GM12878 (cell line): Measurements from ENCODE around the gene IER2. TPM values are rescaled to one million over a fixed set of nuclear protein-coding genes. Genes with fewer than 3 reads are reported as not detected.
"Not testable (repeated sequence)": the region's sequence is repeated elsewhere in the genome, so short reads cannot be mapped to it uniquely, and the experiment has no call there.

ENCODE experiments used
- ATAC-seq: fragments of 200-7000 bp; cut with Tn5 transposase; 3 replicates; pipeline ENCODE4 v1.9.1; 2020; ENCODE audit warnings: mild to moderate bottlenecking, moderate library complexity
- BruUV-seq: library from RNA; stranded (reverse); fragments of 400-500 nt; replicated peaks from 2 replicates; lab custom pipeline; 2021; lab: Mats Ljungman, UMichigan
- CTCF ChIA-PET: fragments of 300-600 bp; sonication (Branson Sonifier 250); formaldehyde crosslinking; extraction: SDS; loops from one replicate; lab custom pipeline; 2021; ENCODE audit warnings: inconsistent platforms; lab: Yijun Ruan, JAX
- POLR2A ChIA-PET: fragments of 350-600 bp; formaldehyde crosslinking; extraction: SDS; loops from one replicate; lab custom pipeline; 2021; ENCODE audit warnings: inconsistent platforms; lab: Charles Lee
- RAD21 ChIA-PET: fragments of 300-600 bp; sonication (Branson Sonifier 250); formaldehyde crosslinking; loops from one replicate; lab custom pipeline; 2023; ENCODE audit warnings: antibody characterized with exemption; ENCODE audit not compliant: unreplicated experiment; lab: Charles Lee
- SMC1A ChIA-PET: fragments of 300-600 bp; sonication (Branson Sonifier 250); formaldehyde crosslinking; loops from one replicate; lab custom pipeline; 2023; ENCODE audit not compliant: unreplicated experiment, uncharacterized antibody; lab: Charles Lee
- DNase-seq: peaks from one replicate; pipeline ENCODE4 v3.0.0-alpha.2; 2011; ENCODE audit warnings: low read depth, low spot score
- FAIRE-seq: peaks from 3 replicates; lab custom pipeline; 2011; peaks lifted over from hg19 to GRCh38; lab: Jason Lieb, UNC
- H2AFZ ChIP-seq: 2 replicates; pipeline ENCODE4 v1.6.0; 2011; ENCODE audit warnings: low read depth, low read length, control low read depth; ENCODE audit not compliant: control insufficient read depth
- H3K27ac ChIP-seq: 2 replicates; pipeline ENCODE4 v1.5.1; 2011; ENCODE audit warnings: control low read depth; ENCODE audit not compliant: control insufficient read depth, insufficient read depth
- H3K27me3 ChIP-seq, 2 experiments: replicated peaks in 1 of 2; 2 replicates each; pipeline versions ENCODE4 v1.6.0 to v1.6.1; 2011; ENCODE audit warnings: low read length in 1 of 2; ENCODE audit not compliant: control insufficient read depth in 2 of 2, insufficient read depth in 2 of 2
- H3K36me3 ChIP-seq, 2 experiments: 2 replicates each; pipeline ENCODE4 v1.5.1; 2011; ENCODE audit warnings: low read length in 1 of 2; ENCODE audit not compliant: control insufficient read depth in 2 of 2, insufficient read depth in 2 of 2
- H3K4me1 ChIP-seq: 2 replicates; pipeline ENCODE4 v1.6.1; 2011; ENCODE audit warnings: mild to moderate bottlenecking, low read length, moderate library complexity, mixed read lengths; ENCODE audit not compliant: control insufficient read depth, insufficient read depth
- H3K4me2 ChIP-seq: 2 replicates; pipeline ENCODE4 v1.6.0; 2011; ENCODE audit warnings: control low read depth; ENCODE audit not compliant: control insufficient read depth, insufficient read depth
- H3K4me3 ChIP-seq: fragments of 200-600 bp; sonication (generic); 2 replicates; pipeline ENCODE4 v1.5.1; 2016
- H3K79me2 ChIP-seq: 2 replicates; pipeline ENCODE4 v1.6.0; 2011; ENCODE audit warnings: low read length; ENCODE audit not compliant: control insufficient read depth, insufficient read depth
- H3K9ac ChIP-seq: 2 replicates; pipeline ENCODE4 v1.8.0; 2011; ENCODE audit warnings: low read length, control low read depth, mixed read lengths; ENCODE audit not compliant: control insufficient read depth, insufficient read depth
- H3K9me3 ChIP-seq: replicated peaks from 3 replicates; pipeline ENCODE4 v1.5.1; 2011; ENCODE audit warnings: mild to moderate bottlenecking, low read length; ENCODE audit not compliant: control insufficient read depth, insufficient read depth
- H4K20me1 ChIP-seq: 2 replicates; pipeline ENCODE4 v1.6.0; 2011; ENCODE audit not compliant: control insufficient read depth, insufficient read depth
- NFYB ChIP-seq: IDR thresholded peaks from 2 replicates; pipeline ENCODE4 v1.6.1; 2011; ENCODE audit warnings: low read depth, mild to moderate bottlenecking, low read length, improper control_type of control experiment, moderate library complexity; ENCODE audit not compliant: insufficient read depth
- POLR2AphosphoS2 ChIP-seq: IDR thresholded peaks from 2 replicates; pipeline ENCODE4 v1.6.1; 2011; ENCODE audit warnings: low read depth, mild to moderate bottlenecking, low read length, improper control_type of control experiment, moderate library complexity
- SIN3A ChIP-seq: IDR thresholded peaks from 2 replicates; pipeline ENCODE4 v1.6.1; 2012; ENCODE audit warnings: low read depth, low read length, improper control_type of control experiment
- SMARCA5 ChIP-seq: fragments of 450-650 bp; IDR thresholded peaks from 2 replicates; pipeline ENCODE4 v1.6.1; 2017; ENCODE audit warnings: mild to moderate bottlenecking
- SPI1 ChIP-seq: IDR thresholded peaks from 2 replicates; pipeline ENCODE4 v1.6.1; 2011; ENCODE audit warnings: low read depth, mild to moderate bottlenecking, low read length, moderate library complexity, borderline replicate concordance; ENCODE audit not compliant: insufficient read depth
- WGBS: methylation state at CpG from one replicate; pipeline ENCODE4 v1.1.6; 2016; ENCODE audit warnings: low lambda C conversion rate; ENCODE audit not compliant: insufficient replicate concordance, insufficient coverage; ENCODE audit errors: missing lambda C conversion rate; 5-methylcytosine and 5-hydroxymethylcytosine counted together
- in situ Hi-C: fragments of 300-500 bp; cut with MboI; formaldehyde crosslinking; loops from 9 replicates; pipeline ENCODE4 v1.14.3; 2018; ENCODE audit warnings: mixed read lengths
- intact Hi-C: fragments of 100-400 bp; cut with micrococcal nuclease; formaldehyde crosslinking; loops from one replicate; pipeline ENCODE4 v1.14.2; 2022; ENCODE audit not compliant: unreplicated experiment
- polyA plus RNA-seq, 11 experiments: library from polyadenylated mRNA; depleted of rRNA in 4 of 11; unstranded in 6 of 11; stranded (reverse) in 5 of 11; fragments of >200 nt; fragmentation: Nextera tagmentation in 4 of 11; fragmentation: Illumina TruSeq in 1 of 11; extraction: Ambion mirVana in 4 of 11; extraction: Trizol in 1 of 11; gene quantifications; 1 replicate in 1 of 11; 2 replicates in 10 of 11; pipeline versions ENCODE4 v1.2.1 to v1.2.3, GENCODE V29; 2011 to 2016; ENCODE audit warnings: inconsistent platforms in 2 of 11, missing spikeins in 2 of 11, low read depth in 1 of 11
- total RNA-seq, 4 experiments: library from RNA; depleted of rRNA in 3 of 4; stranded (reverse); fragments of >200 nt in 3 of 4; fragmentation: Illumina TruSeq in 1 of 4; extraction: Trizol in 1 of 4; gene quantifications; 2 replicates each; pipeline versions ENCODE4 v1.2.1 to v1.2.3, GENCODE V29; 2013 to 2021
- TF ChIP-seq, protein P1 (sequence below): fragments of 450-650 bp; formaldehyde crosslinking; IDR thresholded peaks from 2 replicates; pipeline ENCODE4 v1.5.0; 2022; ENCODE audit warnings: mild to moderate bottlenecking, missing genetic modification characterization
- TF ChIP-seq, protein P2 (sequence below): fragments of 450-650 bp; IDR thresholded peaks from 2 replicates; pipeline ENCODE4 v1.6.1; 2017; ENCODE audit warnings: mild to moderate bottlenecking, moderate library complexity

Gene IER2
- total and polyA plus RNA-seq, 10 of the 15 experiments (the other 5 are each of a cell fraction or from before 2014, with no cell fraction given) = 2.8 to 94.5 (median 24.9) TPM

DNA sequence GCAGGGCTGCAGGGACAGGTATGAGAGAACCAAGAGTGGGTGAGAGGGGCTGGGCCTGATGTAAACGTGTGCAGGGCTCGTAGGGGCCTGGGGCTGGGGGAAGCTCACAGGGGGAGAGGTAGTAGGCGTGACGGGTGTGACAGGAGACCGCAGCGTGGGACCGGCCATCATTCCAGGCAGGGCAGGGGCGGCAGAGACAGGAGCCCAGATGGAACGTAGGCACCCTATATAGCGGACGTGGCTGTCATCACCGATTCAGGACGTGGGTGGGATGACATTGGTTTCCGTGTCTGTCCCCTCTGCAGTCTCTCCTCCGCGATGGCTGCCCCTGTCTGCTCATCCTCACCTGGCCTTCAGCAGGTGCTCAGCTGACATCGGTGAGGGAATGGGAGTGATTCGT, 48.4 kb downstream of the IER2 start:
- in situ Hi-C loops = no loop called here
- H3K9ac ChIP-seq = no peak overlapping the region
- 84% methylated on average over 10 of the region's 18 CpGs for WGBS
- H3K4me2 ChIP-seq = no peak overlapping the region
- H3K27me3 ChIP-seq = no peaks in the 10 kb centered on the region
- ChIA-PET POLR2A (interaction anchor here (0.6 kb wide), 1 partner anchor 37 kb away, joined by 3 read pairs; no protein-coding TSS in a partner anchor), CTCF (no interaction called here), SMC1A (interaction anchor here (1.1 kb wide), 1 partner anchor 104 kb away, joined by 3 read pairs; no protein-coding TSS in a partner anchor), RAD21 (no interaction called here)
- no peak overlapping the region for H2AFZ ChIP-seq
- no peak for DNase-seq
- no peak for TF ChIP-seq POLR2AphosphoS2
- TF ChIP-seq SIN3A = no peak
- no peak for TF ChIP-seq NFYB
- no peak for TF ChIP-seq SMARCA5
- TF ChIP-seq, protein P1, sequence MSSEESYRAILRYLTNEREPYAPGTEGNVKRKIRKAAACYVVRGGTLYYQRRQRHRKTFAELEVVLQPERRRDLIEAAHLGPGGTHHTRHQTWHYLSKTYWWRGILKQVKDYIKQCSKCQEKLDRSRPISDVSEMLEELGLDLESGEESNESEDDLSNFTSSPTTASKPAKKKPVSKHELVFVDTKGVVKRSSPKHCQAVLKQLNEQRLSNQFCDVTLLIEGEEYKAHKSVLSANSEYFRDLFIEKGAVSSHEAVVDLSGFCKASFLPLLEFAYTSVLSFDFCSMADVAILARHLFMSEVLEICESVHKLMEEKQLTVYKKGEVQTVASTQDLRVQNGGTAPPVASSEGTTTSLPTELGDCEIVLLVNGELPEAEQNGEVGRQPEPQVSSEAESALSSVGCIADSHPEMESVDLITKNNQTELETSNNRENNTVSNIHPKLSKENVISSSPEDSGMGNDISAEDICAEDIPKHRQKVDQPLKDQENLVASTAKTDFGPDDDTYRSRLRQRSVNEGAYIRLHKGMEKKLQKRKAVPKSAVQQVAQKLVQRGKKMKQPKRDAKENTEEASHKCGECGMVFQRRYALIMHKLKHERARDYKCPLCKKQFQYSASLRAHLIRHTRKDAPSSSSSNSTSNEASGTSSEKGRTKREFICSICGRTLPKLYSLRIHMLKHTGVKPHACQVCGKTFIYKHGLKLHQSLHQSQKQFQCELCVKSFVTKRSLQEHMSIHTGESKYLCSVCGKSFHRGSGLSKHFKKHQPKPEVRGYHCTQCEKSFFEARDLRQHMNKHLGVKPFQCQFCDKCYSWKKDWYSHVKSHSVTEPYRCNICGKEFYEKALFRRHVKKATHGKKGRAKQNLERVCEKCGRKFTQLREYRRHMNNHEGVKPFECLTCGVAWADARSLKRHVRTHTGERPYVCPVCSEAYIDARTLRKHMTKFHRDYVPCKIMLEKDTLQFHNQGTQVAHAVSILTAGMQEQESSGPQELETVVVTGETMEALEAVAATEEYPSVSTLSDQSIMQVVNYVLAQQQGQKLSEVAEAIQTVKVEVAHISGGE (CRISPR knock-in tag) = no peak
- TF ChIP-seq SPI1 = no peak
- TF ChIP-seq, protein P2, sequence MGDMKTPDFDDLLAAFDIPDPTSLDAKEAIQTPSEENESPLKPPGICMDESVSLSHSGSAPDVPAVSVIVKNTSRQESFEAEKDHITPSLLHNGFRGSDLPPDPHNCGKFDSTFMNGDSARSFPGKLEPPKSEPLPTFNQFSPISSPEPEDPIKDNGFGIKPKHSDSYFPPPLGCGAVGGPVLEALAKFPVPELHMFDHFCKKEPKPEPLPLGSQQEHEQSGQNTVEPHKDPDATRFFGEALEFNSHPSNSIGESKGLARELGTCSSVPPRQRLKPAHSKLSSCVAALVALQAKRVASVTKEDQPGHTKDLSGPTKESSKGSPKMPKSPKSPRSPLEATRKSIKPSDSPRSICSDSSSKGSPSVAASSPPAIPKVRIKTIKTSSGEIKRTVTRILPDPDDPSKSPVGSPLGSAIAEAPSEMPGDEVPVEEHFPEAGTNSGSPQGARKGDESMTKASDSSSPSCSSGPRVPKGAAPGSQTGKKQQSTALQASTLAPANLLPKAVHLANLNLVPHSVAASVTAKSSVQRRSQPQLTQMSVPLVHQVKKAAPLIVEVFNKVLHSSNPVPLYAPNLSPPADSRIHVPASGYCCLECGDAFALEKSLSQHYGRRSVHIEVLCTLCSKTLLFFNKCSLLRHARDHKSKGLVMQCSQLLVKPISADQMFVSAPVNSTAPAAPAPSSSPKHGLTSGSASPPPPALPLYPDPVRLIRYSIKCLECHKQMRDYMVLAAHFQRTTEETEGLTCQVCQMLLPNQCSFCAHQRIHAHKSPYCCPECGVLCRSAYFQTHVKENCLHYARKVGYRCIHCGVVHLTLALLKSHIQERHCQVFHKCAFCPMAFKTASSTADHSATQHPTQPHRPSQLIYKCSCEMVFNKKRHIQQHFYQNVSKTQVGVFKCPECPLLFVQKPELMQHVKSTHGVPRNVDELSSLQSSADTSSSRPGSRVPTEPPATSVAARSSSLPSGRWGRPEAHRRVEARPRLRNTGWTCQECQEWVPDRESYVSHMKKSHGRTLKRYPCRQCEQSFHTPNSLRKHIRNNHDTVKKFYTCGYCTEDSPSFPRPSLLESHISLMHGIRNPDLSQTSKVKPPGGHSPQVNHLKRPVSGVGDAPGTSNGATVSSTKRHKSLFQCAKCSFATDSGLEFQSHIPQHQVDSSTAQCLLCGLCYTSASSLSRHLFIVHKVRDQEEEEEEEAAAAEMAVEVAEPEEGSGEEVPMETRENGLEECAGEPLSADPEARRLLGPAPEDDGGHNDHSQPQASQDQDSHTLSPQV = no peak
- H4K20me1 ChIP-seq = no peaks in the 10 kb centered on the region
- no peak overlapping the region for H3K27ac ChIP-seq
- H3K4me3 ChIP-seq = no peak overlapping the region
- H3K4me1 ChIP-seq = peaks cover 3% of the 10 kb centered on the region; the same call in 1 of the 2 replicates
- intact Hi-C loops = no loop called here
- ATAC-seq = no peak
- FAIRE-seq = no peak
- no TSS peak for BruUV-seq
- no peaks in the 10 kb centered on the region for H3K36me3 ChIP-seq
- H3K79me2 ChIP-seq = no peaks in the 10 kb centered on the region
- no peaks in the 10 kb centered on the region for H3K9me3 ChIP-seq

DNA sequence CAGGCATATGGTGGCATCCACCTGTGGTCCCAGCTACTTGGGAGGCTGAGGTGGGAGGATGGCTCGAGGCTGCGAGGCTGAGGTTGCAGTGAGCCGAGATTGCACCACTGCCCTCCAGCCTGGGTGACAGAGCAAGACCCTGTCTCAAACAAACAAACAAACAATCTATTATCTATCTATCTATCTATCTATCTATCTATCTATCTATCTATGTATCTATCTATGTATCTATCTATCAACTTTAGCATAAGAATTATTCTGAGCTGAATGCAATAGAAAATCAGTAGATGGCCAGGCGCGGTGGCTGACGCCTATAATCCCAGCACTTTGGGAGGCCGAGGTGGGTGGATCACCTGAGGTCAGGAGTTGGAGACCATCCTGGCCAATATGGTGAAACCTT, 51.9 kb downstream of the IER2 start:
- in situ Hi-C loops, H3K9me3 ChIP-seq, ATAC-seq, H3K4me2 ChIP-seq, H2AFZ ChIP-seq, H3K79me2 ChIP-seq, H3K9ac ChIP-seq, H3K36me3 ChIP-seq, BruUV-seq, H4K20me1 ChIP-seq, H3K4me3 ChIP-seq, H3K27ac ChIP-seq, intact Hi-C loops, H3K4me1 ChIP-seq, RAD21 ChIA-PET, FAIRE-seq, DNase-seq, H3K27me3 ChIP-seq: not testable (repeated sequence)
- ChIA-PET SMC1A (interaction anchor here (0.9 to 1.4 kb wide), 2 partner anchors 59 to 61 kb away, joined by 3 to 5 read pairs; no protein-coding TSS in a partner anchor), CTCF (interaction anchor here (1.1 kb wide), 1 partner anchor 9 kb away, joined by 3 read pairs; no protein-coding TSS in a partner anchor), POLR2A (interaction anchor here (0.6 to 0.7 kb wide), 2 partner anchors 379 to 535 kb away, joined by 3 to 6 read pairs; no protein-coding TSS in a partner anchor)
- 80% methylated on average over 7 of the region's 7 CpGs for WGBS
